Measurements from ENCODE around the gene EARS2. TPM values are rescaled to one million over a fixed set of nuclear protein-coding genes. Genes with fewer than 3 reads are reported as not detected.

The EARS2 gene
- total RNA-seq, 1 experiment from 2014 or later = 50.1 TPM

DNA sequence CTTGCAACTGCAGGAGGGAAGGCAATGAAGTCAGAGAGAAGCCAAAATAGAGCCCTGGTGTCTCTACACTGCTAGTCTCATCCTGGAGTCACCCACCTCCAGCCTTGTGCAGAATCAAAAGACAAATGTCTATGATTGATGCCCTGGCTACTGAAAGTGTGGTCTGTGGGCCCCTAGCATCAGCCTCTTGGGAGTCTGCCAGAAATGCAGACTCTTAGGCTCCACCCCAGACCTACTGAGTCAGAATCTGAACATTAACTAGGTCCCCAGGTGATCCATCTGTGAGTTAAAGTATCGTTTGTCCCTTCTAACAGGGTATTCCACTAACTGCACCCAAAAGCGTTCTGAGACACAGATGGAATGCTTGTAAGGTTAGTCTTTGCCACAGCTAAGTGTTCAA lies 21.2 kb downstream of the EARS2 start:
- Histone ChIP-seq H3K27ac (ENCODE audit: insufficient read length, low read depth, low read length) (no peak overlapping the region), H3K9ac (ENCODE audit: extremely low read depth, insufficient read length, low read length) (no peak overlapping the region), H3K23me2 (ENCODE audit: insufficient read length, low read depth, low read length, poor library complexity, severe bottlenecking) (no peaks in the 10 kb centered on the region), H3K27me3 (ENCODE audit: insufficient read depth, low read length) (no peaks in the 10 kb centered on the region), H3K4me2 (ENCODE audit: insufficient read depth, insufficient read length, low read length) (no peak overlapping the region), H2BK15ac (ENCODE audit: low read depth, low read length) (no peak overlapping the region), H3T11ph (ENCODE audit: low read length) (no peak overlapping the region), H2AK5ac (ENCODE audit: insufficient read length, low read length) (no peak overlapping the region), H3K23ac (ENCODE audit: insufficient read length, low read depth, low read length) (no peak overlapping the region), H4K20me1 (ENCODE audit: control insufficient read depth, insufficient read depth, insufficient read length) (no peaks in the 10 kb centered on the region), H3K79me2 (ENCODE audit: insufficient read depth, low read length) (no peaks in the 10 kb centered on the region), H3K4ac (ENCODE audit: low read depth, low read length) (no peak overlapping the region), H2BK20ac (ENCODE audit: low read depth, low read length, poor library complexity, severe bottlenecking) (no peak overlapping the region), H2BK12ac (ENCODE audit: insufficient read length, low read depth, low read length) (no peak overlapping the region), H4K91ac (ENCODE audit: insufficient read length, low read depth, low read length) (no peak overlapping the region), H2BK120ac (ENCODE audit: low read depth, low read length, poor library complexity, severe bottlenecking) (no peak overlapping the region), H3K79me1 (ENCODE audit: insufficient read depth, low read depth, low read length, poor library complexity, severe bottlenecking) (no peaks in the 10 kb centered on the region), H3K9me3 (ENCODE audit: control insufficient read depth, low read depth, low read length) (no peaks in the 10 kb centered on the region), H3K4me1 (ENCODE audit: insufficient read depth, low read length) (no peaks in the 10 kb centered on the region), H2AFZ (ENCODE audit: low read length) (no peak overlapping the region), H4K8ac (replicated peaks; ENCODE audit: insufficient read length, low read depth, low read length) (no peak overlapping the region), H3K14ac (ENCODE audit: insufficient read depth, low read length) (no peak overlapping the region), H4K5ac (ENCODE audit: insufficient read length, low read depth, low read length) (no peak overlapping the region), H2BK5ac (ENCODE audit: insufficient read length, low read length) (no peak overlapping the region), H3K56ac (ENCODE audit: insufficient read length, low read depth, low read length) (no peak overlapping the region), H3K18ac (ENCODE audit: insufficient read length, low read depth, low read length) (no peak overlapping the region)
- H3K36me3 Mint-ChIP-seq (ENCODE audit: insufficient read depth in 1 of 3, low read depth in 3 of 3) = peaks cover 27 to 81% (median 58%) of the 10 kb centered on the region in 3 experiments; a peak in 6 of 7 replicates
- no peak overlapping the region; a peak in 1 of 7 replicates for H3K27ac Mint-ChIP-seq
- DNase-seq = no peak
- no peak overlapping the region for H3K4me3 Mint-ChIP-seq
- H3K9me3 Mint-ChIP-seq = no peaks in the 10 kb centered on the region
- no peaks in the 10 kb centered on the region for H3K4me1 Mint-ChIP-seq
- TF ChIP-seq, protein P1, sequence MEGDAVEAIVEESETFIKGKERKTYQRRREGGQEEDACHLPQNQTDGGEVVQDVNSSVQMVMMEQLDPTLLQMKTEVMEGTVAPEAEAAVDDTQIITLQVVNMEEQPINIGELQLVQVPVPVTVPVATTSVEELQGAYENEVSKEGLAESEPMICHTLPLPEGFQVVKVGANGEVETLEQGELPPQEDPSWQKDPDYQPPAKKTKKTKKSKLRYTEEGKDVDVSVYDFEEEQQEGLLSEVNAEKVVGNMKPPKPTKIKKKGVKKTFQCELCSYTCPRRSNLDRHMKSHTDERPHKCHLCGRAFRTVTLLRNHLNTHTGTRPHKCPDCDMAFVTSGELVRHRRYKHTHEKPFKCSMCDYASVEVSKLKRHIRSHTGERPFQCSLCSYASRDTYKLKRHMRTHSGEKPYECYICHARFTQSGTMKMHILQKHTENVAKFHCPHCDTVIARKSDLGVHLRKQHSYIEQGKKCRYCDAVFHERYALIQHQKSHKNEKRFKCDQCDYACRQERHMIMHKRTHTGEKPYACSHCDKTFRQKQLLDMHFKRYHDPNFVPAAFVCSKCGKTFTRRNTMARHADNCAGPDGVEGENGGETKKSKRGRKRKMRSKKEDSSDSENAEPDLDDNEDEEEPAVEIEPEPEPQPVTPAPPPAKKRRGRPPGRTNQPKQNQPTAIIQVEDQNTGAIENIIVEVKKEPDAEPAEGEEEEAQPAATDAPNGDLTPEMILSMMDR (conservative IDR thresholded peaks at IDR 0.05) = no peak
- no CpG with 5 or more reads among the region's 2 CpGs for WGBS (ENCODE audit: extremely low coverage, insufficient read length, low lambda C conversion rate)
- no peaks in the 10 kb centered on the region for H3K27me3 Mint-ChIP-seq (ENCODE audit: low read depth)

Data from H9 (cell line).